Measurements from ENCODE around the gene PYGO1.

DNA sequence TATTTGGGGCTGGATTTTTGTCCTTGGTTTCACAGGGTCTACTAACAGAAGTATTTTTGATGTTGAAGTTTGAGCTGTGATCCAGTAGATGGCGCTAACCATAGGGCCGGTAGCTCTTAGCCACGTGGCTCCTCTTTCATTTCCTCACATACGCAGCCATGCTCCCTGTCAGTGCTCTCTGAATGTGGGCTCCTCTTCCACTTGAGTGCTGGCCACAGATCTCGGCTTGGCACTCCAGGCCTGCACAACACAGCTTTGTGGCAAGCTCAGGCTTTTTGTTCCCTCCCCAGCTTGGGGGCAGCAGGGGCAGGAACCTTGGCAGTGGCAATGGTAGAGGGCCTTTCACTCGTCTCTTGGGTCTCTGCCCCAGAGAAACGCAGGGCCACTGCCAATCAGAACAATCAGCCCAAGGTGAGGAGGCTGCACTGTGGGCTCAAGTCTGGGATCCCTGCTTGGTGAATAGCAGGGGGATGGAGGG is 61.5 kb downstream of the PYGO1 start:
- TF ChIP-seq, protein P1, sequence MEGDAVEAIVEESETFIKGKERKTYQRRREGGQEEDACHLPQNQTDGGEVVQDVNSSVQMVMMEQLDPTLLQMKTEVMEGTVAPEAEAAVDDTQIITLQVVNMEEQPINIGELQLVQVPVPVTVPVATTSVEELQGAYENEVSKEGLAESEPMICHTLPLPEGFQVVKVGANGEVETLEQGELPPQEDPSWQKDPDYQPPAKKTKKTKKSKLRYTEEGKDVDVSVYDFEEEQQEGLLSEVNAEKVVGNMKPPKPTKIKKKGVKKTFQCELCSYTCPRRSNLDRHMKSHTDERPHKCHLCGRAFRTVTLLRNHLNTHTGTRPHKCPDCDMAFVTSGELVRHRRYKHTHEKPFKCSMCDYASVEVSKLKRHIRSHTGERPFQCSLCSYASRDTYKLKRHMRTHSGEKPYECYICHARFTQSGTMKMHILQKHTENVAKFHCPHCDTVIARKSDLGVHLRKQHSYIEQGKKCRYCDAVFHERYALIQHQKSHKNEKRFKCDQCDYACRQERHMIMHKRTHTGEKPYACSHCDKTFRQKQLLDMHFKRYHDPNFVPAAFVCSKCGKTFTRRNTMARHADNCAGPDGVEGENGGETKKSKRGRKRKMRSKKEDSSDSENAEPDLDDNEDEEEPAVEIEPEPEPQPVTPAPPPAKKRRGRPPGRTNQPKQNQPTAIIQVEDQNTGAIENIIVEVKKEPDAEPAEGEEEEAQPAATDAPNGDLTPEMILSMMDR (IDR thresholded peaks at IDR 0.05 in 2 of 3, conservative IDR thresholded peaks at IDR 0.05 in 1 of 3; ENCODE audit: insufficient read depth in 2 of 3, low read depth in 1 of 3, low read length in 3 of 3): peak; percentile 61 to 66 (median 66)
- TF ChIP-seq SMC3 (conservative IDR thresholded peaks at IDR 0.05; ENCODE audit: insufficient read depth, low read depth, low read length) (0 out of 2 replicates have a peak, but pooled peaks have one; percentile 28), ZNF197 (CRISPR knock-in tag; IDR thresholded peaks at IDR 0.05; ENCODE audit: low read depth) (no peak), YY1 (IDR thresholded peaks at IDR 0.05; ENCODE audit: borderline replicate concordance in 1 of 3, control insufficient read depth in 1 of 3, extremely low read depth in 1 of 3, insufficient read depth in 3 of 3, insufficient read length in 1 of 3, insufficient replicate concordance in 2 of 3, low read depth in 1 of 3, low read length in 2 of 3) (peak in 1 of 3 experiments; percentile 53), ZNF384 (IDR thresholded peaks at IDR 0.05; ENCODE audit: low read depth, low read length) (no peak), BCL6 (CRISPR knock-in tag; IDR thresholded peaks at IDR 0.05) (no peak), MAX (CRISPR knock-in tag; IDR thresholded peaks at IDR 0.05) (peak; percentile 65), POLR2A (conservative IDR thresholded peaks at IDR 0.05) (no peak), ZNF561 (CRISPR knock-in tag; conservative IDR thresholded peaks at IDR 0.05) (no peak)
- TF ChIP-seq, protein P2, sequence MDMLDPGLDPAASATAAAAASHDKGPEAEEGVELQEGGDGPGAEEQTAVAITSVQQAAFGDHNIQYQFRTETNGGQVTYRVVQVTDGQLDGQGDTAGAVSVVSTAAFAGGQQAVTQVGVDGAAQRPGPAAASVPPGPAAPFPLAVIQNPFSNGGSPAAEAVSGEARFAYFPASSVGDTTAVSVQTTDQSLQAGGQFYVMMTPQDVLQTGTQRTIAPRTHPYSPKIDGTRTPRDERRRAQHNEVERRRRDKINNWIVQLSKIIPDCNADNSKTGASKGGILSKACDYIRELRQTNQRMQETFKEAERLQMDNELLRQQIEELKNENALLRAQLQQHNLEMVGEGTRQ (CRISPR knock-in tag; IDR thresholded peaks at IDR 0.05): peak; percentile 68
